WTC11 (cell line): ENCODE measurements around the gene WDFY4. TPM values are rescaled to one million over a fixed set of nuclear protein-coding genes. Genes with fewer than 3 reads are reported as not detected.

Experiments
- ATAC-seq: fragments of 200-7000 bp; cut with Tn5 transposase; 2 replicates; pipeline ENCODE4 v1.10.0; 2021; ENCODE audit warnings: mild to moderate bottlenecking, moderate library complexity
- CTCF ChIA-PET: fragments of 300-600 bp; sonication (Branson Sonifier 250); formaldehyde crosslinking; loops from one replicate; lab custom pipeline; 2021; ENCODE audit warnings: antibody characterized with exemption; lab: Charles Lee
- POLR2A ChIA-PET: fragments of 350-600 bp; sonication (Branson Sonifier 250); formaldehyde crosslinking; loops from one replicate; lab custom pipeline; 2021; ENCODE audit warnings: antibody characterized with exemption; lab: Charles Lee
- DNase-seq: peaks from one replicate; pipeline ENCODE4 v3.0.0; 2021; ENCODE audit warnings: low spot score
- H3K27ac Mint-ChIP-seq: 2 replicates; pipeline ENCODE4 v1.8.0; 2021; ENCODE audit warnings: mixed read lengths
- H3K27me3 Mint-ChIP-seq: 2 replicates; pipeline ENCODE4 v1.8.0; 2021; ENCODE audit warnings: low read depth, mild to moderate bottlenecking, moderate library complexity, mixed read lengths
- H3K36me3 Mint-ChIP-seq: 2 replicates; pipeline ENCODE4 v1.8.0; 2021; ENCODE audit warnings: mixed read lengths
- H3K4me1 Mint-ChIP-seq: 2 replicates; pipeline ENCODE4 v1.8.0; 2022; ENCODE audit warnings: mixed read lengths
- H3K4me3 Mint-ChIP-seq: 2 replicates; pipeline ENCODE4 v1.8.0; 2021; ENCODE audit warnings: mild to moderate bottlenecking, moderate library complexity, mixed read lengths
- H3K9me3 Mint-ChIP-seq: 2 replicates; pipeline ENCODE4 v1.8.0; 2021; ENCODE audit warnings: mixed read lengths
- ATF1 ChIP-seq: sonication (generic); formaldehyde crosslinking; IDR thresholded peaks from 2 replicates; pipeline ENCODE4 v1.8.1; 2023; ENCODE audit warnings: mild to moderate bottlenecking, moderate library complexity, missing genetic modification reagents
- ATF2 ChIP-seq: sonication (generic); formaldehyde crosslinking; IDR thresholded peaks from 2 replicates; pipeline ENCODE4 v1.8.1; 2022; ENCODE audit warnings: low read depth, missing genetic modification reagents, borderline replicate concordance
- ATF6 ChIP-seq: sonication (generic); formaldehyde crosslinking; IDR thresholded peaks from 2 replicates; pipeline ENCODE4 v1.8.1; 2023; ENCODE audit warnings: mild to moderate bottlenecking, missing genetic modification reagents
- EMX1 ChIP-seq: fragments of 250-450 bp; sonication (Bioruptor Pico); IDR thresholded peaks from 2 replicates; pipeline ENCODE4 v1.8.0; 2021; ENCODE audit warnings: mild to moderate bottlenecking
- ESRRA ChIP-seq: sonication (generic); formaldehyde crosslinking; IDR thresholded peaks from 2 replicates; pipeline ENCODE4 v1.8.1; 2022; ENCODE audit warnings: mild to moderate bottlenecking, missing genetic modification reagents, borderline replicate concordance
- FOXK1 ChIP-seq: sonication (generic); formaldehyde crosslinking; IDR thresholded peaks from 2 replicates; pipeline ENCODE4 v1.8.0; 2022; ENCODE audit warnings: mild to moderate bottlenecking, moderate library complexity, missing genetic modification reagents
- HMGXB4 ChIP-seq: sonication (generic); formaldehyde crosslinking; IDR thresholded peaks from 2 replicates; pipeline ENCODE4 v1.8.1; 2023; ENCODE audit warnings: mild to moderate bottlenecking, moderate library complexity, missing genetic modification reagents
- IRF1 ChIP-seq: sonication (generic); formaldehyde crosslinking; IDR thresholded peaks from 2 replicates; pipeline ENCODE4 v1.8.0; 2023; ENCODE audit warnings: missing genetic modification reagents
- IRF2 ChIP-seq: sonication (generic); formaldehyde crosslinking; IDR thresholded peaks from 2 replicates; pipeline ENCODE4 v1.8.0; 2022; ENCODE audit warnings: low read depth, missing genetic modification reagents, borderline replicate concordance
- MLX ChIP-seq: sonication (generic); formaldehyde crosslinking; IDR thresholded peaks from 2 replicates; pipeline ENCODE4 v1.8.1; 2023; ENCODE audit warnings: mild to moderate bottlenecking, missing genetic modification reagents, moderate library complexity
- MXD4 ChIP-seq: fragments of 250-450 bp; sonication (Bioruptor Pico); IDR thresholded peaks from 2 replicates; pipeline ENCODE4 v1.8.0; 2021; ENCODE audit warnings: mild to moderate bottlenecking, moderate library complexity, borderline replicate concordance
- NR1H2 ChIP-seq: sonication (generic); formaldehyde crosslinking; IDR thresholded peaks from 2 replicates; pipeline ENCODE4 v1.9.0; 2021; ENCODE audit warnings: mild to moderate bottlenecking, moderate library complexity, missing genetic modification reagents
- NR2C2 ChIP-seq: sonication (generic); formaldehyde crosslinking; IDR thresholded peaks from 2 replicates; pipeline ENCODE4 v1.8.0; 2022; ENCODE audit warnings: mild to moderate bottlenecking, missing genetic modification reagents
- RELA ChIP-seq: sonication (generic); formaldehyde crosslinking; IDR thresholded peaks from 2 replicates; pipeline ENCODE4 v1.8.1; 2022; ENCODE audit warnings: missing genetic modification reagents, mild to moderate bottlenecking, borderline replicate concordance
- SMAD4 ChIP-seq: sonication (generic); formaldehyde crosslinking; IDR thresholded peaks from 2 replicates; pipeline ENCODE4 v1.8.0; 2022; ENCODE audit warnings: mild to moderate bottlenecking, missing genetic modification reagents
- SOX15 ChIP-seq: fragments of 250-450 bp; sonication (Bioruptor Pico); IDR thresholded peaks from 2 replicates; pipeline ENCODE4 v1.9.0; 2021; ENCODE audit warnings: mild to moderate bottlenecking
- STAT6 ChIP-seq: sonication (generic); formaldehyde crosslinking; conservative IDR thresholded peaks from 2 replicates; pipeline ENCODE4 v1.8.1; 2023; ENCODE audit warnings: mild to moderate bottlenecking, low read depth, missing genetic modification reagents, moderate library complexity
- ZNF281 ChIP-seq: sonication (generic); formaldehyde crosslinking; IDR thresholded peaks from 2 replicates; pipeline ENCODE4 v1.8.0; 2023; ENCODE audit warnings: mild to moderate bottlenecking, missing genetic modification reagents
- ZNF317 ChIP-seq: sonication (generic); formaldehyde crosslinking; IDR thresholded peaks from 2 replicates; pipeline ENCODE4 v1.8.1; 2023; ENCODE audit warnings: low read depth, mild to moderate bottlenecking, moderate library complexity, missing genetic modification reagents, borderline replicate concordance
- total RNA-seq: library from RNA; stranded (reverse); gene quantifications from 3 replicates; pipeline ENCODE4 v1.2.3, GENCODE V29; 2021

Gene WDFY4
- total RNA-seq, 1 experiment from 2014 or later: 0.13 TPM

- H3K36me3 Mint-ChIP-seq: no peaks in the 10 kb centered on the region
- peaks cover 13% of the 10 kb centered on the region for H3K4me1 Mint-ChIP-seq
- ChIA-PET POLR2A (no interaction called here), CTCF (interaction anchor here (1.0 to 1.2 kb wide), 2 partner anchors 20 to 109 kb away, joined by 3 to 7 read pairs; no protein-coding TSS in a partner anchor)
- ATAC-seq (no peak), DNase-seq (no peak)
- no peak overlapping the region for H3K27ac Mint-ChIP-seq
- TF ChIP-seq IRF2 (no peak), NR2C2 (CRISPR knock-in tag) (no peak)
- H3K27me3 Mint-ChIP-seq: peaks cover under 1% of the 10 kb centered on the region
- no peaks in the 10 kb centered on the region for H3K9me3 Mint-ChIP-seq
- H3K4me3 Mint-ChIP-seq: no peak overlapping the region
Observed at GRCh38 chr10:48765039-48765438, 80.4 kb downstream of the WDFY4 start.

GRCh38 chr10:48765527-48765926, 80.9 kb downstream of the WDFY4 start:
- no peak overlapping the region for H3K27ac Mint-ChIP-seq
- peaks cover 18% of the 10 kb centered on the region for H3K4me1 Mint-ChIP-seq
- H3K9me3 Mint-ChIP-seq: no peaks in the 10 kb centered on the region
- no peaks in the 10 kb centered on the region for H3K27me3 Mint-ChIP-seq
- ChIA-PET CTCF (interaction anchor here (1.0 to 1.2 kb wide), 2 partner anchors 20 to 109 kb away, joined by 3 to 7 read pairs; no protein-coding TSS in a partner anchor), POLR2A (no interaction called here)
- no peak overlapping the region for H3K4me3 Mint-ChIP-seq
- DNase-seq (no peak), ATAC-seq (no peak)
- H3K36me3 Mint-ChIP-seq: no peaks in the 10 kb centered on the region
- TF ChIP-seq ATF2 (CRISPR knock-in tag): no peak
- TF ChIP-seq ZNF281 (CRISPR knock-in tag): no peak
- TF ChIP-seq FOXK1 (CRISPR knock-in tag): no peak
- TF ChIP-seq EMX1: no peak
- TF ChIP-seq ATF6 (CRISPR knock-in tag): no peak
- TF ChIP-seq SOX15: no peak

GRCh38 chr10:48767373-48768143, 82.9 kb downstream of the WDFY4 start:
- ChIA-PET POLR2A (no interaction called here), CTCF (no interaction called here)
- no peak for ATAC-seq
- DNase-seq: no peak
- Mint-ChIP-seq H3K36me3 (no peaks in the 10 kb centered on the region), H3K9me3 (peaks cover 3% of the 10 kb centered on the region), H3K27ac (no peak overlapping the region), H3K4me3 (no peak overlapping the region), H3K4me1 (peaks cover 21% of the 10 kb centered on the region), H3K27me3 (no peaks in the 10 kb centered on the region)
- TF ChIP-seq MLX (no peak), IRF1 (no peak), RELA (CRISPR knock-in tag) (no peak), ESRRA (no peak), STAT6 (CRISPR knock-in tag) (no peak), ZNF317 (no peak), ATF1 (CRISPR knock-in tag) (no peak), HMGXB4 (CRISPR knock-in tag) (no peak), SMAD4 (CRISPR knock-in tag) (no peak), MXD4 (CRISPR knock-in tag) (no peak), NR1H2 (CRISPR knock-in tag) (no peak)
